HCT116 (cell line): ENCODE data around the gene RFX2. TPM values are rescaled to one million over a fixed set of nuclear protein-coding genes. Genes with fewer than 3 reads are reported as not detected.

Experiments
- ATAC-seq: fragments of 200-7000 bp; cut with Tn5 transposase; 2 replicates; pipeline ENCODE4 v1.9.1; 2020; ENCODE audit warnings: mild to moderate bottlenecking, moderate library complexity
- BruUV-seq: library from RNA; stranded (reverse); fragments of 400-500 nt; replicated peaks from 2 replicates; lab custom pipeline; 2021; lab: Mats Ljungman, UMichigan
- CTCF ChIA-PET: fragments of 300-600 bp; sonication (Branson Sonifier 250); formaldehyde crosslinking; loops from one replicate; lab custom pipeline; 2021; ENCODE audit warnings: antibody characterized with exemption; lab: Charles Lee
- POLR2A ChIA-PET: fragments of 300-600, 350-600 bp; sonication (Branson Sonifier 250); formaldehyde crosslinking; loops from one replicate; lab custom pipeline; 2021; ENCODE audit warnings: antibody characterized with exemption; lab: Charles Lee
- RAD21 ChIA-PET, 2 experiments: fragments of 300-600 bp; sonication (Branson Sonifier 250); formaldehyde crosslinking; loops; one replicate each; lab custom pipeline; 2023; ENCODE audit warnings: low total read pairs in 2 of 2; ENCODE audit not compliant: uncharacterized antibody in 2 of 2, unreplicated experiment in 2 of 2, low non-redundant PET in 1 of 2; lab: Charles Lee
- DNase-seq: peaks from one replicate; pipeline ENCODE4 v3.0.0-alpha.2; 2010; ENCODE audit warnings: low read depth, low spot score
- H2AFZ ChIP-seq: fragments of 200-600 bp; shearing (Covaris generic), sonication (generic); 2 replicates; pipeline ENCODE4 v1.6.1; 2017; ENCODE audit warnings: low read depth, mixed run types, mixed read lengths, antibody characterized with exemption, low read length; ENCODE audit not compliant: poor library complexity, severe bottlenecking
- H3K27ac ChIP-seq: 2 replicates; pipeline ENCODE4 v1.5.1; 2012; ENCODE audit warnings: low read depth, low read length
- H3K27me3 ChIP-seq: fragments of 200-600 bp; sonication (generic); 2 replicates; pipeline ENCODE4 v1.6.1; 2016; ENCODE audit warnings: mixed run types, low read length, mixed read lengths; ENCODE audit not compliant: insufficient read depth
- H3K36me3 ChIP-seq, 2 experiments: fragments of 200-500 bp in 1 of 2; fragments of 200-600 bp in 1 of 2; sonication (Bioruptor generic) in 1 of 2; sonication (generic) in 1 of 2; 2 replicates each; pipeline versions ENCODE4 v1.5.1 to v1.6.1; 2014 to 2016; ENCODE audit warnings: low read length in 2 of 2, inconsistent platforms in 1 of 2, mixed read lengths in 1 of 2, mixed run types in 1 of 2; ENCODE audit not compliant: insufficient read depth in 2 of 2, control insufficient read depth in 1 of 2
- H3K4me1 ChIP-seq, 2 experiments: fragments of 200-600 bp in 1 of 2; sonication (generic) in 1 of 2; 2 replicates each; pipeline versions ENCODE4 v1.5.1 to v1.6.1; 2012 to 2017; ENCODE audit warnings: low read length in 2 of 2, inconsistent platforms in 1 of 2, mild to moderate bottlenecking in 1 of 2, mixed read lengths in 1 of 2, mixed run types in 1 of 2, moderate library complexity in 1 of 2; ENCODE audit not compliant: insufficient read depth in 2 of 2, control insufficient read depth in 1 of 2
- H3K4me2 ChIP-seq: fragments of 200-600 bp; sonication (generic); 2 replicates; pipeline ENCODE4 v1.6.1; 2017; ENCODE audit warnings: mixed run types, low read length, mixed read lengths
- H3K4me3 ChIP-seq, 2 experiments: fragments of 200-600 bp in 1 of 2; sonication (generic) in 1 of 2; replicated peaks in 1 of 2; 2 replicates each; pipeline ENCODE4 v1.5.1; 2011 to 2016; ENCODE audit warnings: low read length in 2 of 2, control low read depth in 1 of 2, low read depth in 1 of 2, mild to moderate bottlenecking in 1 of 2, mixed read lengths in 1 of 2, mixed run types in 1 of 2
- H3K79me2 ChIP-seq: fragments of 200-600 bp; sonication (generic); 2 replicates; pipeline ENCODE4 v1.6.1; 2017; ENCODE audit warnings: mild to moderate bottlenecking, mixed run types, low read length, moderate library complexity, mixed read lengths; ENCODE audit not compliant: insufficient read depth
- H3K9ac ChIP-seq: fragments of 200-600 bp; sonication (generic); 2 replicates; pipeline ENCODE4 v1.6.1; 2016; ENCODE audit warnings: low read length, mixed read lengths
- H3K9me2 ChIP-seq: fragments of 200-600 bp; sonication (generic), shearing (Covaris generic); 2 replicates; pipeline ENCODE4 v1.6.1; 2017; ENCODE audit warnings: mixed run types, mild to moderate bottlenecking, moderate library complexity; ENCODE audit not compliant: insufficient read depth
- H3K9me3 ChIP-seq, 2 experiments: fragments of 200-500 bp in 1 of 2; fragments of 200-600 bp in 1 of 2; sonication (Bioruptor generic) in 1 of 2; sonication (generic) in 1 of 2; 2 replicates each; pipeline ENCODE4 v1.6.1; 2014 to 2017; ENCODE audit warnings: low read length in 2 of 2, mixed read lengths in 2 of 2, inconsistent platforms in 1 of 2, low read depth in 1 of 2, mild to moderate bottlenecking in 1 of 2, mixed run types in 1 of 2, moderate library complexity in 1 of 2; ENCODE audit not compliant: control insufficient read depth in 1 of 2, insufficient read depth in 1 of 2
- H4K20me1 ChIP-seq: fragments of 200-600 bp; sonication (generic), shearing (Covaris generic); 2 replicates; pipeline ENCODE4 v1.6.1; 2017; ENCODE audit warnings: mixed run types, mild to moderate bottlenecking, moderate library complexity; ENCODE audit not compliant: insufficient read depth
- CBX3 ChIP-seq: IDR thresholded peaks from 2 replicates; pipeline ENCODE4 v1.6.1; 2012; ENCODE audit warnings: low read depth
- CEBPB ChIP-seq: IDR thresholded peaks from 2 replicates; pipeline ENCODE4 v1.6.1; 2012; ENCODE audit warnings: low read depth
- EGR1 ChIP-seq: IDR thresholded peaks from 2 replicates; pipeline ENCODE4 v1.6.1; 2012; ENCODE audit warnings: low read depth
- ELF1 ChIP-seq: IDR thresholded peaks from 2 replicates; pipeline ENCODE4 v1.6.1; 2012; ENCODE audit warnings: low read depth, borderline replicate concordance
- EZH2phosphoT487 ChIP-seq: fragments of 200-600 bp; IDR thresholded peaks from 2 replicates; pipeline ENCODE4 v1.6.1; 2018; ENCODE audit warnings: antibody characterized with exemption, borderline replicate concordance
- FOSL1 ChIP-seq: IDR thresholded peaks from 2 replicates; pipeline ENCODE4 v1.6.1; 2012; ENCODE audit warnings: low read depth
- POLR2AphosphoS5 ChIP-seq: IDR thresholded peaks from 2 replicates; pipeline ENCODE4 v1.6.1; 2011; ENCODE audit warnings: mild to moderate bottlenecking, low read depth, low read length, moderate library complexity
- SIN3A ChIP-seq: IDR thresholded peaks from 2 replicates; pipeline ENCODE4 v1.6.1; 2012; ENCODE audit warnings: low read depth
- SP1 ChIP-seq: IDR thresholded peaks from 2 replicates; pipeline ENCODE4 v1.6.1; 2012; ENCODE audit warnings: low read depth
- SRF ChIP-seq: IDR thresholded peaks from 2 replicates; pipeline ENCODE4 v1.6.1; 2012; ENCODE audit warnings: low read depth
- YY1 ChIP-seq: IDR thresholded peaks from 2 replicates; pipeline ENCODE4 v1.6.1; 2011; ENCODE audit warnings: low read length, low read depth, moderate library complexity, mild to moderate bottlenecking; ENCODE audit not compliant: insufficient replicate concordance; ENCODE audit errors: extremely low read depth
- intact Hi-C: fragments of 100-400 bp; cut with micrococcal nuclease; formaldehyde crosslinking; loops from 2 replicates; pipeline ENCODE4 v1.10.0; 2022
- total RNA-seq: library from RNA; stranded (reverse); gene quantifications from one replicate; pipeline ENCODE4 v1.2.1, GENCODE V29; 2021; ENCODE audit not compliant: unreplicated experiment
- TF ChIP-seq, protein P1 (sequence below): IDR thresholded peaks from 2 replicates; pipeline ENCODE4 v1.6.1; 2012
- TF ChIP-seq, protein P2 (sequence below): IDR thresholded peaks from 2 replicates; pipeline ENCODE4 v1.6.1; 2012
- TF ChIP-seq, protein P3 (sequence below): IDR thresholded peaks from 2 replicates; pipeline ENCODE4 v1.6.1; 2011; ENCODE audit warnings: mild to moderate bottlenecking, low read length, moderate library complexity; ENCODE audit not compliant: insufficient replicate concordance; ENCODE audit errors: extremely low read depth
- TF ChIP-seq, protein P4 (sequence below), 3 experiments: fragments of 200-600 bp in 1 of 3; sonication (generic) in 1 of 3; IDR thresholded peaks in 2 of 3; conservative IDR thresholded peaks in 1 of 3; 2 replicates each; pipeline ENCODE4 v1.5.1; 2012 to 2017; ENCODE audit warnings: low read depth in 2 of 3, low read length in 2 of 3, antibody characterized with exemption in 1 of 3, borderline replicate concordance in 1 of 3, control low read depth in 1 of 3, mild to moderate bottlenecking in 1 of 3, mixed read lengths in 1 of 3, mixed run types in 1 of 3, moderate library complexity in 1 of 3; ENCODE audit not compliant: insufficient read depth in 1 of 3

The RFX2 gene
- total RNA-seq, 1 experiment from 2014 or later, result 13.7 TPM

DNA sequence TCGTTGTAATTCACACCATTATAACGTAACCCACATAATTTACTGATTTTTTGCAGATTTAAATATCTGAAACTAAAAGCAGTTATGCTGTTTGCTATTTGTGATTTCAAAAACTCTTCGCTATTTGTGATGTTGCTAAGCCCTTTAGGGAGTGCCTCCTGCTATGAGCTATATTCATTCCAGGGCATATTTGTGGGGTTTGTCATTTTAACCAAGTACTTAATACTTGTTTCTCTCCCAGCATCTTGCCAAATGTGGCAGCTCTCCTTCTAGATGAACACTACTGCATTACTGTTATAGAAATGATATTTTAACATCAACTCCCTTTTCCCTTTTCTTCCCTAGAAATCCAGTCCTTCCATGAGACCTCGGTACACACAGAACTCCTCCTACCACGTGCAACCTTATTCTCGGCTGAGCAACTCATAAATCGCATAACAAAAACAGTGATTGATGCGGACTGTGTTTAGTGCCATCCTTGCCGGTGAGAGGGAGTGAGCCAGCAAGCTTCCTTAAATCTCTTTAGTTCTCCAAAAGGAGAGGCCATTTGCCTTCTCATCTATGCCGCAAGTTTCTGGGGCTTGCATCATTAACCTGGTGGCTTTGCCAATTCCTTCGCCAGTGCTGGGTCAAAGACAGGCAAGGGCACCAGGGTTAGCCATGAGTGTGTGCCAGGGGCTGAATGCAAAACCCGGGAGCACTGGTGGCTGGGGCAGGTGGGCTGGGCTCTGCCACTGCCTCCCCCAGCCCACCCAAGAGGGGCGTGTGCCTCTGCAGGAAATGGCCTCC is 33.4 kb downstream of the RFX2 start:
- peaks cover 0 to 12% of the 10 kb centered on the region in 2 experiments; a peak in 1 of 4 replicates for H3K4me1 ChIP-seq
- H3K79me2 ChIP-seq, result no peaks in the 10 kb centered on the region
- no peaks in the 10 kb centered on the region for H3K9me3 ChIP-seq
- no peak overlapping the region for H2AFZ ChIP-seq
- no peak overlapping the region for H3K9ac ChIP-seq
- intact Hi-C loops, result no loop called here
- CTCF ChIA-PET, result no interaction called here
- H3K9me2 ChIP-seq, result no peaks in the 10 kb centered on the region
- H4K20me1 ChIP-seq, result no peaks in the 10 kb centered on the region
- POLR2A ChIA-PET, result interaction anchor here (0.6 kb wide), 1 partner anchor 11 kb away, joined by 3 read pairs; no protein-coding TSS in a partner anchor
- 0 out of 2 replicates have a peak overlapping the region, but pooled peaks have one; percentile 0 for H3K4me2 ChIP-seq
- RAD21 ChIA-PET, result no interaction called here
- ATAC-seq (no peak), DNase-seq (no peak)
- H3K27me3 ChIP-seq, result no peaks in the 10 kb centered on the region
- H3K27ac ChIP-seq, result no peak overlapping the region
- H3K36me3 ChIP-seq, result no peaks in the 10 kb centered on the region
- H3K4me3 ChIP-seq, result no peak overlapping the region
- no TSS peak for BruUV-seq
- TF ChIP-seq SRF (no peak), CEBPB (peak; percentile 83)
- TF ChIP-seq, protein P1, sequence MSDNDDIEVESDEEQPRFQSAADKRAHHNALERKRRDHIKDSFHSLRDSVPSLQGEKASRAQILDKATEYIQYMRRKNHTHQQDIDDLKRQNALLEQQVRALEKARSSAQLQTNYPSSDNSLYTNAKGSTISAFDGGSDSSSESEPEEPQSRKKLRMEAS, result 0 out of 2 replicates have a peak, but pooled peaks have one; percentile 44

DNA sequence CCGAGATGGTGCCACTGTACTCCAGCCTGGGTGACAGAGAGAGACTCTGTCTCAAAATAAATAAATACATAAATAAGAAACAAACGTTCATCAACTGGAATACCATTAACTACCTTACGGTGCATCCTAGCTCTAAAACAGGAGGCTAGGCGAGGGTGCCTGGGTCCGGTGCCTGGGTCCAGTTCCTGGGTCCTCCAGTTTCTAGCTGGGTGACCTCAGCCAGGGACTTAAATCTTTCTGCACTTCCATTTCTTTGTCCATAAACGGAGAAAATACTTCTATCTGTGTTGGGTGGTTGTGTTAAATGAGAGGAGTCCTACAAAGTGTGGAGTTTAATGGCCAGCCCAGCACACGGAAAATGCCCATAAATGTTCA is 34.0 kb downstream of the RFX2 start:
- ChIA-PET CTCF (no interaction called here), RAD21 (no interaction called here), POLR2A (no interaction called here)
- Histone ChIP-seq H3K4me3 (no peak overlapping the region), H3K9me3 (no peaks in the 10 kb centered on the region), H3K36me3 (no peaks in the 10 kb centered on the region), H2AFZ (no peak overlapping the region), H3K4me1 (peaks cover 0 to 12% of the 10 kb centered on the region in 2 experiments; a peak in 1 of 4 replicates), H3K79me2 (no peaks in the 10 kb centered on the region), H3K9ac (no peak overlapping the region), H3K9me2 (no peaks in the 10 kb centered on the region), H4K20me1 (no peaks in the 10 kb centered on the region), H3K27ac (no peak overlapping the region), H3K27me3 (no peaks in the 10 kb centered on the region), H3K4me2 (0 out of 2 replicates have a peak overlapping the region, but pooled peaks have one; percentile 0)
- no TSS peak for BruUV-seq
- intact Hi-C loops, result no loop called here
- DNase-seq, result no peak
- ATAC-seq, result no peak
- TF ChIP-seq, protein P2, sequence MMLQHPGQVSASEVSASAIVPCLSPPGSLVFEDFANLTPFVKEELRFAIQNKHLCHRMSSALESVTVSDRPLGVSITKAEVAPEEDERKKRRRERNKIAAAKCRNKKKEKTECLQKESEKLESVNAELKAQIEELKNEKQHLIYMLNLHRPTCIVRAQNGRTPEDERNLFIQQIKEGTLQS, result no peak
- TF ChIP-seq, protein P1, result no peak
- TF ChIP-seq FOSL1 (no peak), EZH2phosphoT487 (no peak), ELF1 (no peak), SP1 (no peak), EGR1 (no peak), SIN3A (no peak), YY1 (no peak), CBX3 (no peak), POLR2AphosphoS5 (no peak)
- TF ChIP-seq, protein P3, sequence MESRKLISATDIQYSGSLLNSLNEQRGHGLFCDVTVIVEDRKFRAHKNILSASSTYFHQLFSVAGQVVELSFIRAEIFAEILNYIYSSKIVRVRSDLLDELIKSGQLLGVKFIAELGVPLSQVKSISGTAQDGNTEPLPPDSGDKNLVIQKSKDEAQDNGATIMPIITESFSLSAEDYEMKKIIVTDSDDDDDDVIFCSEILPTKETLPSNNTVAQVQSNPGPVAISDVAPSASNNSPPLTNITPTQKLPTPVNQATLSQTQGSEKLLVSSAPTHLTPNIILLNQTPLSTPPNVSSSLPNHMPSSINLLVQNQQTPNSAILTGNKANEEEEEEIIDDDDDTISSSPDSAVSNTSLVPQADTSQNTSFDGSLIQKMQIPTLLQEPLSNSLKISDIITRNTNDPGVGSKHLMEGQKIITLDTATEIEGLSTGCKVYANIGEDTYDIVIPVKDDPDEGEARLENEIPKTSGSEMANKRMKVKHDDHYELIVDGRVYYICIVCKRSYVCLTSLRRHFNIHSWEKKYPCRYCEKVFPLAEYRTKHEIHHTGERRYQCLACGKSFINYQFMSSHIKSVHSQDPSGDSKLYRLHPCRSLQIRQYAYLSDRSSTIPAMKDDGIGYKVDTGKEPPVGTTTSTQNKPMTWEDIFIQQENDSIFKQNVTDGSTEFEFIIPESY, result no peak
- TF ChIP-seq, protein P4, sequence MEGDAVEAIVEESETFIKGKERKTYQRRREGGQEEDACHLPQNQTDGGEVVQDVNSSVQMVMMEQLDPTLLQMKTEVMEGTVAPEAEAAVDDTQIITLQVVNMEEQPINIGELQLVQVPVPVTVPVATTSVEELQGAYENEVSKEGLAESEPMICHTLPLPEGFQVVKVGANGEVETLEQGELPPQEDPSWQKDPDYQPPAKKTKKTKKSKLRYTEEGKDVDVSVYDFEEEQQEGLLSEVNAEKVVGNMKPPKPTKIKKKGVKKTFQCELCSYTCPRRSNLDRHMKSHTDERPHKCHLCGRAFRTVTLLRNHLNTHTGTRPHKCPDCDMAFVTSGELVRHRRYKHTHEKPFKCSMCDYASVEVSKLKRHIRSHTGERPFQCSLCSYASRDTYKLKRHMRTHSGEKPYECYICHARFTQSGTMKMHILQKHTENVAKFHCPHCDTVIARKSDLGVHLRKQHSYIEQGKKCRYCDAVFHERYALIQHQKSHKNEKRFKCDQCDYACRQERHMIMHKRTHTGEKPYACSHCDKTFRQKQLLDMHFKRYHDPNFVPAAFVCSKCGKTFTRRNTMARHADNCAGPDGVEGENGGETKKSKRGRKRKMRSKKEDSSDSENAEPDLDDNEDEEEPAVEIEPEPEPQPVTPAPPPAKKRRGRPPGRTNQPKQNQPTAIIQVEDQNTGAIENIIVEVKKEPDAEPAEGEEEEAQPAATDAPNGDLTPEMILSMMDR (IDR thresholded peaks at IDR 0.05 in 2 of 3, conservative IDR thresholded peaks at IDR 0.05 in 1 of 3; ENCODE audit: borderline replicate concordance in 1 of 3, insufficient read depth in 1 of 3, low read depth in 2 of 3, low read length in 2 of 3), result no peak
